GM23338 (cell line): ENCODE measurements around the gene VPS8.

Source experiments
- CTCF ChIP-seq, 2 experiments: fragments of 200-600 bp in 1 of 2; sonication (generic) in 1 of 2; conservative IDR thresholded peaks; 2 replicates each; pipeline versions ENCODE4 v1.5.1 to v1.6.1; 2016 to 2017; ENCODE audit warnings: antibody characterized with exemption in 2 of 2, low read depth in 2 of 2, mild to moderate bottlenecking in 2 of 2, moderate library complexity in 1 of 2
- EZH2 ChIP-seq: fragments of 200-600 bp; sonication (generic); IDR thresholded peaks from one replicate; pipeline ENCODE4 v1.8.0; 2017; ENCODE audit warnings: antibody characterized with exemption, mild to moderate bottlenecking, low read depth; ENCODE audit not compliant: unreplicated experiment
- NANOG ChIP-seq: IDR thresholded peaks from 2 replicates; pipeline ENCODE4 v1.6.1; 2016; ENCODE audit warnings: antibody characterized with exemption, borderline replicate concordance
- POLR2AphosphoS5 ChIP-seq: IDR thresholded peaks from 2 replicates; pipeline ENCODE4 v1.6.1; 2016; ENCODE audit warnings: antibody characterized with exemption, low read depth
- ZNF114 ChIP-seq: fragments of 250-450 bp; sonication (Bioruptor Pico); IDR thresholded peaks from 2 replicates; pipeline ENCODE4 v1.5.0; 2020; ENCODE audit warnings: mild to moderate bottlenecking, moderate library complexity

GRCh38 chr3:185030399-185030798 is 218.4 kb downstream of the VPS8 start:
- no peak for TF ChIP-seq CTCF (conservative IDR thresholded peaks at IDR 0.05; ENCODE audit: low read depth in 2 of 2)
- no peak for TF ChIP-seq ZNF114 (CRISPR knock-in tag)
- no peak for TF ChIP-seq EZH2
- TF ChIP-seq NANOG: no peak
- no peak for TF ChIP-seq POLR2AphosphoS5
